ENCODE measurements around the gene SCFD2.

- TF ChIP-seq EZH2 (IDR thresholded peaks at IDR 0.05; ENCODE audit: insufficient read depth, poor library complexity, severe bottlenecking) (no peak), EZH2phosphoT487 (IDR thresholded peaks at IDR 0.05; ENCODE audit: insufficient read depth, low read depth) (no peak)
Observed at GRCh38 chr4:53021754-53022512, 343.9 kb downstream of the SCFD2 start.
